ENCODE results near the gene MYMK. TPM values are rescaled to one million over a fixed set of nuclear protein-coding genes. Genes with fewer than 3 reads are reported as not detected.

The MYMK gene
- total RNA-seq, 1 donor from 2014 or later: not detected

- TF ChIP-seq CTCF (IDR thresholded peaks at IDR 0.05) (no peak), POLR2A (IDR thresholded peaks at IDR 0.05) (no peak), POLR2AphosphoS5 (IDR thresholded peaks at IDR 0.05; ENCODE audit: insufficient read depth in 1 of 2, low read depth in 1 of 2) (no peak)
- Histone ChIP-seq H3K27ac (no peak overlapping the region), H3K36me3 (no peaks in the 10 kb centered on the region), H3K4me3 (no peak overlapping the region), H3K27me3 (no peaks in the 10 kb centered on the region), H3K9me3 (no peaks in the 10 kb centered on the region), H3K4me1 (no peaks in the 10 kb centered on the region)
- DNase-seq (ENCODE audit: extremely low spot score in 2 of 2): no peak
- intact Hi-C loops (cut with DNase I): no loop called here
These were observed 26.7 kb upstream of the MYMK start for GRCh38 chr9:133551446-133551845.

GRCh38 chr9:133547116-133547515, 22.4 kb upstream of the MYMK start:
- no peak for DNase-seq (ENCODE audit: extremely low spot score in 2 of 2)
- H3K9me3 ChIP-seq: no peaks in the 10 kb centered on the region
- H3K4me1 ChIP-seq: no peaks in the 10 kb centered on the region
- no peak overlapping the region for H3K27ac ChIP-seq
- H3K27me3 ChIP-seq: no peaks in the 10 kb centered on the region
- H3K36me3 ChIP-seq: no peaks in the 10 kb centered on the region
- no peak overlapping the region for H3K4me3 ChIP-seq
- intact Hi-C loops (cut with DNase I): no loop called here
- TF ChIP-seq POLR2AphosphoS5 (IDR thresholded peaks at IDR 0.05; ENCODE audit: insufficient read depth in 1 of 2, low read depth in 1 of 2): no peak
- TF ChIP-seq CTCF (IDR thresholded peaks at IDR 0.05): no peak
- no peak for TF ChIP-seq POLR2A (IDR thresholded peaks at IDR 0.05)

GRCh38 chr9:133546287-133546680, 21.5 kb upstream of the MYMK start:
- H3K4me1 ChIP-seq: no peaks in the 10 kb centered on the region
- no peaks in the 10 kb centered on the region for H3K27me3 ChIP-seq
- H3K27ac ChIP-seq: no peak overlapping the region
- no peaks in the 10 kb centered on the region for H3K9me3 ChIP-seq
- DNase-seq (ENCODE audit: extremely low spot score in 2 of 2): no peak
- no peak overlapping the region for H3K4me3 ChIP-seq
- TF ChIP-seq POLR2AphosphoS5 (IDR thresholded peaks at IDR 0.05; ENCODE audit: insufficient read depth in 1 of 2, low read depth in 1 of 2) (no peak), POLR2A (IDR thresholded peaks at IDR 0.05) (no peak), CTCF (IDR thresholded peaks at IDR 0.05) (no peak)
- no peaks in the 10 kb centered on the region for H3K36me3 ChIP-seq
- intact Hi-C loops (cut with DNase I): no loop called here

- Histone ChIP-seq H3K27me3 (no peaks in the 10 kb centered on the region), H3K4me3 (no peak overlapping the region), H3K9me3 (no peaks in the 10 kb centered on the region), H3K4me1 (no peaks in the 10 kb centered on the region), H3K27ac (no peak overlapping the region), H3K36me3 (no peaks in the 10 kb centered on the region)
- no peak for DNase-seq (ENCODE audit: extremely low spot score in 2 of 2)
- intact Hi-C loops (cut with DNase I): no loop called here
- no peak for TF ChIP-seq CTCF (IDR thresholded peaks at IDR 0.05)
- TF ChIP-seq POLR2AphosphoS5 (IDR thresholded peaks at IDR 0.05; ENCODE audit: insufficient read depth in 1 of 2, low read depth in 1 of 2): no peak
- TF ChIP-seq POLR2A (IDR thresholded peaks at IDR 0.05): no peak
These were observed 20.9 kb upstream of the MYMK start for GRCh38 chr9:133545494-133546286.

GRCh38 chr9:133543772-133544467, 19.2 kb upstream of the MYMK start:
- H3K27me3 ChIP-seq: no peaks in the 10 kb centered on the region
- no peak overlapping the region for H3K4me3 ChIP-seq
- H3K27ac ChIP-seq: no peak overlapping the region
- no peak for TF ChIP-seq CTCF (IDR thresholded peaks at IDR 0.05)
- no peak for TF ChIP-seq POLR2A (IDR thresholded peaks at IDR 0.05)
- no peak for TF ChIP-seq POLR2AphosphoS5 (IDR thresholded peaks at IDR 0.05; ENCODE audit: insufficient read depth in 1 of 2, low read depth in 1 of 2)
- no peak for DNase-seq (ENCODE audit: extremely low spot score in 2 of 2)
- peaks cover 11% of the 10 kb centered on the region for H3K4me1 ChIP-seq
- no peaks in the 10 kb centered on the region for H3K9me3 ChIP-seq
- intact Hi-C loops (cut with DNase I): loop anchor here (5.0 kb wide), 1 partner anchor 328 kb away; no protein-coding TSS in a partner anchor
- no peaks in the 10 kb centered on the region for H3K36me3 ChIP-seq
